WTC11 (cell line): Measurements from ENCODE around the gene ILK. TPM values are rescaled to one million over a fixed set of nuclear protein-coding genes. Genes with fewer than 3 reads are reported as not detected.
A peak's percentile ranks its signal among the peaks of the same experiment; 100 is the strongest.

ENCODE experiments used
- ATAC-seq: fragments of 200-7000 bp; cut with Tn5 transposase; 2 replicates; pipeline ENCODE4 v1.10.0; 2021; ENCODE audit warnings: mild to moderate bottlenecking, moderate library complexity
- CTCF ChIA-PET: fragments of 300-600 bp; sonication (Branson Sonifier 250); formaldehyde crosslinking; loops from one replicate; lab custom pipeline; 2021; ENCODE audit warnings: antibody characterized with exemption; lab: Charles Lee
- POLR2A ChIA-PET: fragments of 350-600 bp; sonication (Branson Sonifier 250); formaldehyde crosslinking; loops from one replicate; lab custom pipeline; 2021; ENCODE audit warnings: antibody characterized with exemption; lab: Charles Lee
- DNase-seq: peaks from one replicate; pipeline ENCODE4 v3.0.0; 2021; ENCODE audit warnings: low spot score
- H3K27ac Mint-ChIP-seq: 2 replicates; pipeline ENCODE4 v1.8.0; 2021; ENCODE audit warnings: mixed read lengths
- H3K27me3 Mint-ChIP-seq: 2 replicates; pipeline ENCODE4 v1.8.0; 2021; ENCODE audit warnings: low read depth, mild to moderate bottlenecking, moderate library complexity, mixed read lengths
- H3K36me3 Mint-ChIP-seq: 2 replicates; pipeline ENCODE4 v1.8.0; 2021; ENCODE audit warnings: mixed read lengths
- H3K4me1 Mint-ChIP-seq: 2 replicates; pipeline ENCODE4 v1.8.0; 2022; ENCODE audit warnings: mixed read lengths
- H3K4me3 Mint-ChIP-seq: 2 replicates; pipeline ENCODE4 v1.8.0; 2021; ENCODE audit warnings: mild to moderate bottlenecking, moderate library complexity, mixed read lengths
- H3K9me3 Mint-ChIP-seq: 2 replicates; pipeline ENCODE4 v1.8.0; 2021; ENCODE audit warnings: mixed read lengths
- CDX4 ChIP-seq: fragments of 250-450 bp; sonication (Bioruptor Pico); IDR thresholded peaks from 2 replicates; pipeline ENCODE4 v1.9.0; 2021; ENCODE audit warnings: moderate library complexity, mild to moderate bottlenecking, inconsistent platforms, borderline replicate concordance
- CREB1 ChIP-seq: sonication (generic); formaldehyde crosslinking; IDR thresholded peaks from 2 replicates; pipeline ENCODE4 v1.8.0; 2023; ENCODE audit warnings: mild to moderate bottlenecking, missing genetic modification reagents
- CTCF ChIP-seq: fragments of 200-600 bp; IDR thresholded peaks from 2 replicates; pipeline ENCODE4 v1.8.0; 2022; ENCODE audit warnings: antibody characterized with exemption
- E2F1 ChIP-seq: sonication (generic); formaldehyde crosslinking; IDR thresholded peaks from 2 replicates; pipeline ENCODE4 v1.8.0; 2022; ENCODE audit warnings: mild to moderate bottlenecking, missing genetic modification reagents
- E2F4 ChIP-seq: sonication (generic); formaldehyde crosslinking; IDR thresholded peaks from 2 replicates; pipeline ENCODE4 v1.8.1; 2022; ENCODE audit warnings: low read depth, mild to moderate bottlenecking, moderate library complexity, missing genetic modification reagents, borderline replicate concordance
- E2F5 ChIP-seq: sonication (generic); formaldehyde crosslinking; IDR thresholded peaks from 2 replicates; pipeline ENCODE4 v1.8.1; 2022; ENCODE audit warnings: mild to moderate bottlenecking, moderate library complexity, missing genetic modification reagents
- ETV6 ChIP-seq: sonication (generic); formaldehyde crosslinking; IDR thresholded peaks from 2 replicates; pipeline ENCODE4 v1.8.1; 2022; ENCODE audit warnings: mild to moderate bottlenecking, missing genetic modification reagents
- FOXP1 ChIP-seq: sonication (generic); formaldehyde crosslinking; IDR thresholded peaks from 2 replicates; pipeline ENCODE4 v1.8.0; 2022; ENCODE audit warnings: missing genetic modification reagents, mild to moderate bottlenecking, moderate library complexity, borderline replicate concordance
- GABPB1 ChIP-seq: sonication (generic); formaldehyde crosslinking; IDR thresholded peaks from 2 replicates; pipeline ENCODE4 v1.8.1; 2023; ENCODE audit warnings: mild to moderate bottlenecking, missing genetic modification reagents
- GRHL2 ChIP-seq: fragments of 250-450 bp; sonication (Bioruptor Pico); IDR thresholded peaks from 2 replicates; pipeline ENCODE4 v1.8.0; 2022; ENCODE audit warnings: mild to moderate bottlenecking, moderate library complexity; ENCODE audit not compliant: insufficient replicate concordance, severe bottlenecking
- GTF2I ChIP-seq: fragments of 250-450 bp; sonication (Bioruptor Pico); conservative IDR thresholded peaks from 2 replicates; pipeline ENCODE4 v1.4.0; 2021; ENCODE audit warnings: mild to moderate bottlenecking
- IRF2 ChIP-seq: sonication (generic); formaldehyde crosslinking; IDR thresholded peaks from 2 replicates; pipeline ENCODE4 v1.8.0; 2022; ENCODE audit warnings: low read depth, missing genetic modification reagents, borderline replicate concordance
- JUN ChIP-seq: sonication (generic); formaldehyde crosslinking; IDR thresholded peaks from 2 replicates; pipeline ENCODE4 v1.8.0; 2023; ENCODE audit warnings: mild to moderate bottlenecking, missing genetic modification reagents
- MXD4 ChIP-seq: fragments of 250-450 bp; sonication (Bioruptor Pico); IDR thresholded peaks from 2 replicates; pipeline ENCODE4 v1.8.0; 2021; ENCODE audit warnings: mild to moderate bottlenecking, moderate library complexity, borderline replicate concordance
- NFATC4 ChIP-seq: fragments of 250-450 bp; sonication (Bioruptor Pico); IDR thresholded peaks from 2 replicates; pipeline ENCODE4 v1.9.0; 2021; ENCODE audit warnings: mild to moderate bottlenecking
- NFE2L1 ChIP-seq: sonication (generic); formaldehyde crosslinking; IDR thresholded peaks from 2 replicates; pipeline ENCODE4 v1.8.1; 2023; ENCODE audit warnings: missing genetic modification reagents
- NR2C2 ChIP-seq: sonication (generic); formaldehyde crosslinking; IDR thresholded peaks from 2 replicates; pipeline ENCODE4 v1.8.0; 2022; ENCODE audit warnings: mild to moderate bottlenecking, missing genetic modification reagents
- SMAD3 ChIP-seq: sonication (generic); formaldehyde crosslinking; IDR thresholded peaks from 2 replicates; pipeline ENCODE4 v1.8.0; 2022; ENCODE audit warnings: missing genetic modification reagents, mild to moderate bottlenecking, borderline replicate concordance
- SMAD4 ChIP-seq: sonication (generic); formaldehyde crosslinking; IDR thresholded peaks from 2 replicates; pipeline ENCODE4 v1.8.0; 2022; ENCODE audit warnings: mild to moderate bottlenecking, missing genetic modification reagents
- SOX15 ChIP-seq: fragments of 250-450 bp; sonication (Bioruptor Pico); IDR thresholded peaks from 2 replicates; pipeline ENCODE4 v1.9.0; 2021; ENCODE audit warnings: mild to moderate bottlenecking
- TP53 ChIP-seq: sonication (generic); formaldehyde crosslinking; IDR thresholded peaks from 2 replicates; pipeline ENCODE4 v1.8.1; 2023; ENCODE audit warnings: mild to moderate bottlenecking, missing genetic modification reagents
- USF1 ChIP-seq: sonication (generic); formaldehyde crosslinking; IDR thresholded peaks from 2 replicates; pipeline ENCODE4 v1.8.0; 2022; ENCODE audit warnings: mild to moderate bottlenecking, missing genetic modification reagents
- ZNF138 ChIP-seq: sonication (generic); formaldehyde crosslinking; conservative IDR thresholded peaks from 2 replicates; pipeline ENCODE4 v1.8.1; 2022; ENCODE audit warnings: mild to moderate bottlenecking, moderate library complexity, missing genetic modification reagents
- ZNF425 ChIP-seq: fragments of 250-450 bp; sonication (Bioruptor Pico); conservative IDR thresholded peaks from 2 replicates; pipeline ENCODE4 v1.9.0; 2021; ENCODE audit warnings: mild to moderate bottlenecking
- ZNF532 ChIP-seq: fragments of 250-450 bp; sonication (Bioruptor Pico); IDR thresholded peaks from 2 replicates; pipeline ENCODE4 v1.9.0; 2021; ENCODE audit warnings: mild to moderate bottlenecking, borderline replicate concordance
- total RNA-seq: library from RNA; stranded (reverse); gene quantifications from 3 replicates; pipeline ENCODE4 v1.2.3, GENCODE V29; 2021

ILK gene
- total RNA-seq, 1 experiment from 2014 or later: 97.7 TPM

GRCh38 chr11:6561288-6561687 is 42.3 kb upstream of the ILK start (continued):
- TF ChIP-seq ZNF425 (CRISPR knock-in tag) (no peak), CREB1 (CRISPR knock-in tag) (no peak), GTF2I (no peak), E2F4 (CRISPR knock-in tag) (no peak), SMAD4 (CRISPR knock-in tag) (no peak), NFE2L1 (no peak), GABPB1 (CRISPR knock-in tag) (no peak)
- TF ChIP-seq, all 79 proteins: peak for 0

- DNase-seq: no peak
- H3K27ac Mint-ChIP-seq: no peak overlapping the region
- H3K9me3 Mint-ChIP-seq: no peaks in the 10 kb centered on the region
- ATAC-seq: peak; percentile 38; the same call in 1 of the 2 replicates
- no peaks in the 10 kb centered on the region for H3K27me3 Mint-ChIP-seq
- H3K36me3 Mint-ChIP-seq: no peaks in the 10 kb centered on the region
- POLR2A ChIA-PET: no interaction called here
- H3K4me1 Mint-ChIP-seq: peaks cover 11% of the 10 kb centered on the region
- CTCF ChIA-PET: interaction anchor here (1.1 to 1.4 kb wide), 2 partner anchors 32 to 200 kb away, joined by 3 to 5 read pairs; no protein-coding TSS in a partner anchor
- H3K4me3 Mint-ChIP-seq: no peak overlapping the region
- TF ChIP-seq SMAD3 (CRISPR knock-in tag) (no peak), NFATC4 (no peak), USF1 (CRISPR knock-in tag) (no peak), CDX4 (CRISPR knock-in tag) (no peak), GRHL2 (no peak), ETV6 (CRISPR knock-in tag) (no peak), TP53 (CRISPR knock-in tag) (no peak), CTCF (no peak), ZNF532 (CRISPR knock-in tag) (no peak), ZNF138 (CRISPR knock-in tag) (no peak), E2F5 (CRISPR knock-in tag) (no peak), JUN (no peak), MXD4 (CRISPR knock-in tag) (no peak), E2F1 (no peak), FOXP1 (CRISPR knock-in tag) (no peak), IRF2 (no peak), SOX15 (CRISPR knock-in tag) (no peak), NR2C2 (CRISPR knock-in tag) (no peak), NFE2L1 (no peak)
Observed at GRCh38 chr11:6563121-6563619, 40.4 kb upstream of the ILK start.
